HG03066 (cell line): ENCODE results near the gene ARMC9.
"Not testable (repeated sequence)": the region's sequence is repeated elsewhere in the genome, so short reads cannot be mapped to it uniquely, and the experiment has no call there.

Experiments
- ATAC-seq: cut with Tn5 transposase; IDR thresholded peaks from one replicate; pipeline ENCODE4 v1.9.1; 2021; ENCODE audit warnings: low read depth; ENCODE audit not compliant: unreplicated experiment

Gene ARMC9

GRCh38 chr2:231375994-231376615 is 177.7 kb downstream of the ARMC9 start:
- not testable (repeated sequence) for ATAC-seq

- ATAC-seq = no peak
Measured at GRCh38 chr2:231376857-231377256, 178.4 kb downstream of the ARMC9 start.

- ATAC-seq = no peak
Measured at GRCh38 chr2:231378026-231378722, 179.7 kb downstream of the ARMC9 start.

GRCh38 chr2:231379266-231380215 is 181.1 kb downstream of the ARMC9 start:
- no peak for ATAC-seq

GRCh38 chr2:231380307-231380706 is 181.9 kb downstream of the ARMC9 start:
- no peak for ATAC-seq

- ATAC-seq = no peak
Measured at GRCh38 chr2:231380991-231381847, 182.8 kb downstream of the ARMC9 start.

GRCh38 chr2:231382116-231382515 is 183.7 kb downstream of the ARMC9 start:
- no peak for ATAC-seq

GRCh38 chr2:231383416-231384108 is 185.1 kb downstream of the ARMC9 start:
- no peak for ATAC-seq

GRCh38 chr2:231384109-231384435 is 185.6 kb downstream of the ARMC9 start:
- no peak for ATAC-seq

GRCh38 chr2:231384970-231385369 is 186.5 kb downstream of the ARMC9 start:
- no peak for ATAC-seq

GRCh38 chr2:231385429-231385828 is 187.0 kb downstream of the ARMC9 start:
- no peak for ATAC-seq

GRCh38 chr2:231386446-231386845 is 188.0 kb downstream of the ARMC9 start:
- ATAC-seq = no peak

GRCh38 chr2:231387904-231388724 is 189.7 kb downstream of the ARMC9 start:
- ATAC-seq = no peak

- no peak for ATAC-seq
Measured at GRCh38 chr2:231388725-231389346, 190.4 kb downstream of the ARMC9 start.

- no peak for ATAC-seq
Measured at GRCh38 chr2:231390667-231391066, 192.2 kb downstream of the ARMC9 start.

GRCh38 chr2:231391981-231392380 is 193.6 kb downstream of the ARMC9 start:
- no peak for ATAC-seq

- no peak for ATAC-seq
Measured at GRCh38 chr2:231392431-231393148, 194.2 kb downstream of the ARMC9 start.
